ENCODE results near the gene SLC9A9. TPM values are rescaled to one million over a fixed set of nuclear protein-coding genes. Genes with fewer than 3 reads are reported as not detected.
"Not testable (repeated sequence)": the region's sequence is repeated elsewhere in the genome, so short reads cannot be mapped to it uniquely, and the experiment has no call there.

The SLC9A9 gene
- total RNA-seq, 2 experiments from 2014 or later, result 12.2 TPM

GRCh38 chr3:143881095-143881494 is 32.8 kb upstream of the SLC9A9 start:
- H3K4me3 Mint-ChIP-seq, result no peak overlapping the region
- Histone ChIP-seq H3K4me3 (ENCODE audit: low read length) (no peak overlapping the region), H3K4me1 (ENCODE audit: insufficient read depth, low read length) (no peaks in the 10 kb centered on the region), H3K36me3 (ENCODE audit: insufficient read depth, low read length) (no peaks in the 10 kb centered on the region), H3K9me3 (ENCODE audit: control insufficient read depth in 1 of 2, insufficient read depth in 1 of 2, low read length in 2 of 2) (no peaks in the 10 kb centered on the region), H3K27ac (ENCODE audit: low read depth in 1 of 2, low read length in 2 of 2) (no peak overlapping the region), H3K27me3 (ENCODE audit: control insufficient read depth in 1 of 2, insufficient read depth in 2 of 2, low read length in 2 of 2) (no peaks in the 10 kb centered on the region)
- ChIA-PET CTCF (no interaction called here), POLR2A (no interaction called here)
- no peak overlapping the region for H3K27ac Mint-ChIP-seq
- no peak for TF ChIP-seq CTCF (IDR thresholded peaks at IDR 0.05)
- H3K27me3 Mint-ChIP-seq, result no peaks in the 10 kb centered on the region
- no peaks in the 10 kb centered on the region for H3K36me3 Mint-ChIP-seq (ENCODE audit: low read depth)
- H3K9me3 Mint-ChIP-seq, result no peaks in the 10 kb centered on the region
- intact Hi-C loops (cut with DNase I, micrococcal nuclease), result no loop called here
- ATAC-seq (ENCODE audit: poor library complexity) (no peak), DNase-seq (peak in 2 of 14 experiments; percentile 17 to 42)
- no peaks in the 10 kb centered on the region for H3K4me1 Mint-ChIP-seq (ENCODE audit: low read depth)

GRCh38 chr3:143875546-143875945 is 27.3 kb upstream of the SLC9A9 start:
- no peak for TF ChIP-seq CTCF (IDR thresholded peaks at IDR 0.05)
- Histone ChIP-seq H3K9me3 (ENCODE audit: control insufficient read depth in 1 of 2, insufficient read depth in 1 of 2, low read length in 2 of 2) (no peaks in the 10 kb centered on the region), H3K4me3 (ENCODE audit: low read length) (no peak overlapping the region), H3K27ac (ENCODE audit: low read depth in 1 of 2, low read length in 2 of 2) (no peak overlapping the region), H3K4me1 (ENCODE audit: insufficient read depth, low read length) (no peaks in the 10 kb centered on the region), H3K36me3 (ENCODE audit: insufficient read depth, low read length) (no peaks in the 10 kb centered on the region), H3K27me3 (ENCODE audit: control insufficient read depth in 1 of 2, insufficient read depth in 2 of 2, low read length in 2 of 2) (no peaks in the 10 kb centered on the region)
- no peaks in the 10 kb centered on the region for H3K36me3 Mint-ChIP-seq (ENCODE audit: low read depth)
- intact Hi-C loops (cut with DNase I, micrococcal nuclease), result no loop called here
- ATAC-seq (ENCODE audit: poor library complexity), result no peak
- H3K9me3 Mint-ChIP-seq, result no peaks in the 10 kb centered on the region
- DNase-seq, result no peak
- H3K4me3 Mint-ChIP-seq, result no peak overlapping the region
- ChIA-PET CTCF (interaction anchor here (1.1 kb wide), 1 partner anchor 8 kb away, joined by 3 read pairs; no protein-coding TSS in a partner anchor), POLR2A (no interaction called here)
- no peaks in the 10 kb centered on the region for H3K27me3 Mint-ChIP-seq
- no peaks in the 10 kb centered on the region for H3K4me1 Mint-ChIP-seq (ENCODE audit: low read depth)
- H3K27ac Mint-ChIP-seq, result no peak overlapping the region

- H3K9me3 ChIP-seq (ENCODE audit: control insufficient read depth in 1 of 2, insufficient read depth in 1 of 2, low read length in 2 of 2); CTCF ChIA-PET; POLR2A ChIA-PET; DNase-seq; H3K27ac Mint-ChIP-seq; intact Hi-C loops (cut with DNase I, micrococcal nuclease); H3K36me3 ChIP-seq (ENCODE audit: insufficient read depth, low read length); H3K4me3 Mint-ChIP-seq; H3K4me3 ChIP-seq (ENCODE audit: low read length); H3K4me1 ChIP-seq (ENCODE audit: insufficient read depth, low read length); H3K36me3 Mint-ChIP-seq (ENCODE audit: low read depth); H3K9me3 Mint-ChIP-seq; ATAC-seq (ENCODE audit: poor library complexity); H3K4me1 Mint-ChIP-seq (ENCODE audit: low read depth); H3K27ac ChIP-seq (ENCODE audit: low read depth in 1 of 2, low read length in 2 of 2); H3K27me3 ChIP-seq (ENCODE audit: control insufficient read depth in 1 of 2, insufficient read depth in 2 of 2, low read length in 2 of 2): not testable (repeated sequence)
- H3K27me3 Mint-ChIP-seq, result peaks cover 14% of the 10 kb centered on the region
Measured at GRCh38 chr3:143873553-143873952, 25.3 kb upstream of the SLC9A9 start.

GRCh38 chr3:143865302-143865701 is 17.0 kb upstream of the SLC9A9 start:
- no peaks in the 10 kb centered on the region for H3K36me3 ChIP-seq (ENCODE audit: insufficient read depth, low read length)
- H3K4me1 Mint-ChIP-seq (ENCODE audit: low read depth), result no peaks in the 10 kb centered on the region
- H3K4me3 ChIP-seq (ENCODE audit: low read length), result no peak overlapping the region
- no peaks in the 10 kb centered on the region for H3K4me1 ChIP-seq (ENCODE audit: insufficient read depth, low read length)
- H3K27ac Mint-ChIP-seq, result no peak overlapping the region
- H3K4me3 Mint-ChIP-seq, result no peak overlapping the region
- H3K9me3 ChIP-seq (ENCODE audit: control insufficient read depth in 1 of 2, insufficient read depth in 1 of 2, low read length in 2 of 2), result no peaks in the 10 kb centered on the region
- H3K27ac ChIP-seq (ENCODE audit: low read depth in 1 of 2, low read length in 2 of 2), result no peak overlapping the region
- intact Hi-C loops (cut with DNase I, micrococcal nuclease), result no loop called here
- POLR2A ChIA-PET, result no interaction called here
- no peak for TF ChIP-seq CTCF (IDR thresholded peaks at IDR 0.05)
- ATAC-seq (ENCODE audit: poor library complexity) (no peak), DNase-seq (no peak)
- no peaks in the 10 kb centered on the region for H3K36me3 Mint-ChIP-seq (ENCODE audit: low read depth)
- H3K27me3 Mint-ChIP-seq, result peaks cover 23% of the 10 kb centered on the region
- CTCF ChIA-PET, result interaction anchor here (0.7 kb wide), 1 partner anchor 149 kb away, joined by 3 read pairs; no protein-coding TSS in a partner anchor
- H3K27me3 ChIP-seq (ENCODE audit: control insufficient read depth in 1 of 2, insufficient read depth in 2 of 2, low read length in 2 of 2), result no peaks in the 10 kb centered on the region
- H3K9me3 Mint-ChIP-seq, result no peaks in the 10 kb centered on the region

All from CD4-positive, alpha-beta T cell (primary cell).